ENCODE data around the gene ING3. TPM values are rescaled to one million over a fixed set of nuclear protein-coding genes. Genes with fewer than 3 reads are reported as not detected.

The ING3 gene
- total RNA-seq, 1 donor from 2014 or later, result 22.6 TPM

GRCh38 chr7:120987683-120988590 is 37.4 kb downstream of the ING3 start:
- no peak for DNase-seq (ENCODE audit: extremely low read depth, low read depth, low spot score)

GRCh38 chr7:120988591-120989256 is 38.1 kb downstream of the ING3 start, which contains the start of gene CPED1:
TSS of gene CPED1 (plus strand) at chr7:120988711. CDS start at chr7:120989622, 911 bp downstream.
- DNase-seq (ENCODE audit: extremely low read depth, low read depth, low spot score), result no peak

- DNase-seq (ENCODE audit: extremely low read depth, low read depth, low spot score), result no peak
Observed at GRCh38 chr7:120989257-120990220, 39.0 kb downstream of the ING3 start.

- no peak for DNase-seq (ENCODE audit: extremely low read depth, low read depth, low spot score)
Observed at GRCh38 chr7:120990468-120991118, 40.0 kb downstream of the ING3 start.

GRCh38 chr7:120991161-120991560 is 40.6 kb downstream of the ING3 start:
- no peak for DNase-seq (ENCODE audit: extremely low read depth, low read depth, low spot score)

GRCh38 chr7:120991581-120991980 is 41.0 kb downstream of the ING3 start:
- no peak for DNase-seq (ENCODE audit: extremely low read depth, low read depth, low spot score)

GRCh38 chr7:120992272-120992964 is 41.8 kb downstream of the ING3 start:
- DNase-seq (ENCODE audit: extremely low read depth, low read depth, low spot score), result no peak

- DNase-seq (ENCODE audit: extremely low read depth, low read depth, low spot score), result no peak
Observed at GRCh38 chr7:120992965-120993494, 42.5 kb downstream of the ING3 start.

- no peak for DNase-seq (ENCODE audit: extremely low read depth, low read depth, low spot score)
Observed at GRCh38 chr7:120993553-120994191, 43.1 kb downstream of the ING3 start.

- no peak for DNase-seq (ENCODE audit: extremely low read depth, low read depth, low spot score)
Observed at GRCh38 chr7:120994512-120995410, 44.2 kb downstream of the ING3 start.

- no peak for DNase-seq (ENCODE audit: extremely low read depth, low read depth, low spot score)
Observed at GRCh38 chr7:120995654-120996053, 45.1 kb downstream of the ING3 start.

GRCh38 chr7:120996333-120996987 is 45.9 kb downstream of the ING3 start:
- DNase-seq (ENCODE audit: extremely low read depth, low read depth, low spot score), result no peak

GRCh38 chr7:120996988-120997345 is 46.4 kb downstream of the ING3 start:
- DNase-seq (ENCODE audit: extremely low read depth, low read depth, low spot score), result no peak

- no peak for DNase-seq (ENCODE audit: extremely low read depth, low read depth, low spot score)
Observed at GRCh38 chr7:120997882-120998474, 47.4 kb downstream of the ING3 start.

GRCh38 chr7:120998520-120998919 is 47.9 kb downstream of the ING3 start:
- DNase-seq (ENCODE audit: extremely low read depth, low read depth, low spot score), result no peak

- no peak for DNase-seq (ENCODE audit: extremely low read depth, low read depth, low spot score)
Observed at GRCh38 chr7:120998996-120999565, 48.5 kb downstream of the ING3 start.
